A549 (cell line): ENCODE results near the gene MEIOSIN. TPM values are rescaled to one million over a fixed set of nuclear protein-coding genes. Genes with fewer than 3 reads are reported as not detected.
A peak's percentile ranks its signal among the peaks of the same experiment; 100 is the strongest.

ENCODE experiments used
- ATAC-seq, 2 experiments: fragments of 200-7000 bp in 1 of 2; fragments of >200 bp in 1 of 2; cut with Nextera tagmentation in 1 of 2; cut with Tn5 transposase in 1 of 2; 3 replicates each; pipeline versions ENCODE4 v1.8.0 to v1.9.1; 2018 to 2020; ENCODE audit warnings: mild to moderate bottlenecking in 1 of 2, moderate library complexity in 1 of 2
- CTCF ChIA-PET: fragments of 300-600 bp; sonication (Branson Sonifier 250); formaldehyde crosslinking; extraction: SDS; loops from one replicate; lab custom pipeline; 2021; ENCODE audit warnings: antibody characterized with exemption, inconsistent platforms; lab: Yijun Ruan, JAX
- POLR2A ChIA-PET: fragments of 350-600 bp; formaldehyde crosslinking; extraction: SDS; loops from one replicate; lab custom pipeline; 2021; ENCODE audit warnings: antibody characterized with exemption, inconsistent platforms; lab: Yijun Ruan, JAX
- DNase-seq, 2 experiments: peaks; one replicate each; pipeline versions ENCODE4 v3.0.0 to v3.0.0-alpha.2; 2011 to 2016; ENCODE audit warnings: low read depth in 1 of 2, low spot score in 1 of 2
- FAIRE-seq: peaks from 2 replicates; lab custom pipeline; 2011; peaks lifted over from hg19 to GRCh38; lab: Jason Lieb, UNC
- H3K27ac ChIP-seq, 2 experiments: fragments of >200 bp; sonication (Bioruptor Twin); formaldehyde crosslinking; 3 replicates each; pipeline ENCODE4 v1.5.1; 2016 to 2017
- H3K4me1 ChIP-seq: fragments of >200 bp; sonication (Bioruptor Twin); formaldehyde crosslinking; 3 replicates; pipeline ENCODE4 v1.6.1; 2016
- H3K4me2 ChIP-seq: fragments of >200 bp; sonication (Bioruptor Twin); formaldehyde crosslinking; 3 replicates; pipeline ENCODE4 v1.6.1; 2016
- H3K4me3 ChIP-seq: fragments of >200 bp; sonication (Bioruptor Twin); formaldehyde crosslinking; 3 replicates; pipeline ENCODE4 v1.5.1; 2016
- H3K9me3 ChIP-seq: fragments of >200 bp; sonication (Bioruptor Twin); formaldehyde crosslinking; 3 replicates; pipeline ENCODE4 v1.6.1; 2016
- BCL3 ChIP-seq: fragments of >200 bp; sonication (Bioruptor Twin); formaldehyde crosslinking; IDR thresholded peaks from 3 replicates; pipeline ENCODE4 v1.6.1; 2016
- BHLHE40 ChIP-seq: IDR thresholded peaks from 2 replicates; pipeline ENCODE4 v1.6.1; 2012; ENCODE audit warnings: low read depth, low read length, inconsistent platforms
- CBX2 ChIP-seq: fragments of 200-600 bp; sonication (generic); IDR thresholded peaks from 2 replicates; pipeline ENCODE4 v1.6.1; 2016; ENCODE audit warnings: low read depth, mild to moderate bottlenecking, borderline replicate concordance
- CBX8 ChIP-seq: fragments of 200-600 bp; sonication (generic); IDR thresholded peaks from 2 replicates; pipeline ENCODE4 v1.6.1; 2016
- CHD2 ChIP-seq: fragments of 150-350 bp; IDR thresholded peaks from 2 replicates; pipeline ENCODE4 v1.6.1; 2014; ENCODE audit warnings: low read length; ENCODE audit not compliant: partially characterized antibody
- CHD4 ChIP-seq: fragments of 200-600 bp; sonication (generic); IDR thresholded peaks from 2 replicates; pipeline ENCODE4 v1.6.1; 2016; ENCODE audit warnings: antibody characterized with exemption, mild to moderate bottlenecking, borderline replicate concordance
- E2F6 ChIP-seq: IDR thresholded peaks from 2 replicates; pipeline ENCODE4 v1.6.1; 2012; ENCODE audit warnings: low read depth, borderline replicate concordance
- EHF ChIP-seq: fragments of 250-450 bp; sonication (Bioruptor Pico); IDR thresholded peaks from 2 replicates; pipeline ENCODE4 v1.5.0; 2020; ENCODE audit warnings: mild to moderate bottlenecking
- EP300 ChIP-seq, 2 experiments: fragments of >200 bp; sonication (Bioruptor Twin); formaldehyde crosslinking; IDR thresholded peaks; 2 replicates in 1 of 2; 3 replicates in 1 of 2; pipeline ENCODE4 v1.6.1; 2016 to 2017
- ESRRA ChIP-seq: fragments of 150-350 bp; IDR thresholded peaks from 2 replicates; pipeline ENCODE4 v1.6.1; 2014; ENCODE audit warnings: mild to moderate bottlenecking, low read length, borderline replicate concordance
- FOSL2 ChIP-seq, 2 experiments: fragments of 450-650 bp in 1 of 2; fragments of >200 bp in 1 of 2; sonication (Bioruptor Twin) in 1 of 2; formaldehyde crosslinking; IDR thresholded peaks; 2 replicates each; pipeline versions ENCODE4 v1.5.0 to v1.6.1; 2016 to 2020; ENCODE audit warnings: mild to moderate bottlenecking in 1 of 2, moderate library complexity in 1 of 2
- FOXS1 ChIP-seq: fragments of 250-450 bp; sonication (Bioruptor Pico); IDR thresholded peaks from 2 replicates; pipeline ENCODE4 v1.5.0; 2020; ENCODE audit warnings: mild to moderate bottlenecking, moderate library complexity
- GATA3 ChIP-seq: IDR thresholded peaks from 2 replicates; pipeline ENCODE4 v1.6.1; 2012; ENCODE audit warnings: borderline replicate concordance
- HDAC2 ChIP-seq: fragments of 200-600 bp; sonication (generic); IDR thresholded peaks from 2 replicates; pipeline ENCODE4 v1.6.1; 2016
- HES2 ChIP-seq: fragments of >200 bp; sonication (Bioruptor Twin); formaldehyde crosslinking; IDR thresholded peaks from 2 replicates; pipeline ENCODE4 v1.6.1; 2016
- HEYL ChIP-seq: fragments of 250-450 bp; sonication (Bioruptor Pico); IDR thresholded peaks from 2 replicates; pipeline ENCODE4 v1.8.0; 2021; ENCODE audit warnings: mild to moderate bottlenecking, moderate library complexity
- HOXB5 ChIP-seq: fragments of 250-450 bp; sonication (Bioruptor Pico); IDR thresholded peaks from 2 replicates; pipeline ENCODE4 v1.5.0; 2020; ENCODE audit warnings: mild to moderate bottlenecking, moderate library complexity
- KDM1A ChIP-seq: fragments of 200-600 bp; sonication (generic); IDR thresholded peaks from 2 replicates; pipeline ENCODE4 v1.6.1; 2016; ENCODE audit warnings: low read depth, mild to moderate bottlenecking
- KDM5A ChIP-seq: fragments of 200-600 bp; sonication (generic); IDR thresholded peaks from 2 replicates; pipeline ENCODE4 v1.6.1; 2016; ENCODE audit warnings: antibody characterized with exemption, mild to moderate bottlenecking
- MAFK ChIP-seq: fragments of 450-650 bp; IDR thresholded peaks from 2 replicates; pipeline ENCODE4 v1.6.1; 2014; ENCODE audit not compliant: partially characterized antibody
- MAZ ChIP-seq: fragments of 150-350 bp; IDR thresholded peaks from 2 replicates; pipeline ENCODE4 v1.6.1; 2014; ENCODE audit warnings: antibody characterized with exemption, low read depth, low read length, borderline replicate concordance
- NPAS2 ChIP-seq: fragments of 250-450 bp; sonication (Bioruptor Pico); IDR thresholded peaks from 2 replicates; pipeline ENCODE4 v1.8.0; 2022; ENCODE audit warnings: mild to moderate bottlenecking, moderate library complexity, borderline replicate concordance
- POLR2AphosphoS2 ChIP-seq: conservative IDR thresholded peaks from 2 replicates; pipeline ENCODE4 v1.6.1; 2012; ENCODE audit warnings: low read length, improper control_type of control experiment, inconsistent platforms
- RAD21 ChIP-seq, 2 experiments: fragments of >200 bp in 1 of 2; sonication (Bioruptor Twin) in 1 of 2; formaldehyde crosslinking in 1 of 2; IDR thresholded peaks in 1 of 2; conservative IDR thresholded peaks in 1 of 2; 2 replicates in 1 of 2; 3 replicates in 1 of 2; pipeline ENCODE4 v1.6.1; 2012 to 2018; ENCODE audit warnings: inconsistent platforms in 1 of 2
- RARB ChIP-seq: fragments of 250-450 bp; sonication (Bioruptor Pico); IDR thresholded peaks from 2 replicates; pipeline ENCODE4 v1.8.0; 2021; ENCODE audit warnings: mild to moderate bottlenecking, moderate library complexity
- RFX5 ChIP-seq: fragments of 450-650 bp; IDR thresholded peaks from 2 replicates; pipeline ENCODE4 v1.7.1; 2014; ENCODE audit warnings: antibody characterized with exemption, mild to moderate bottlenecking, moderate library complexity
- RNF2 ChIP-seq: fragments of 200-600 bp; sonication (generic); IDR thresholded peaks from 2 replicates; pipeline ENCODE4 v1.6.1; 2016; ENCODE audit warnings: low read depth, mild to moderate bottlenecking, antibody characterized with exemption, moderate library complexity, borderline replicate concordance
- SREBF2 ChIP-seq: fragments of 450-650 bp; IDR thresholded peaks from 2 replicates; pipeline ENCODE4 v1.6.1; 2014; ENCODE audit warnings: mild to moderate bottlenecking, moderate library complexity
- TFCP2L1 ChIP-seq: fragments of 250-450 bp; sonication (Bioruptor Pico); IDR thresholded peaks from 2 replicates; pipeline ENCODE4 v1.5.0; 2021; ENCODE audit warnings: mild to moderate bottlenecking
- TP53 ChIP-seq: fragments of 250-450 bp; sonication (Bioruptor Pico); IDR thresholded peaks from 2 replicates; pipeline ENCODE4 v1.5.0; 2021; ENCODE audit warnings: mild to moderate bottlenecking, moderate library complexity
- ZNF302 ChIP-seq: fragments of 250-450 bp; sonication (Bioruptor Pico); IDR thresholded peaks from 2 replicates; pipeline ENCODE4 v1.9.0; 2021; ENCODE audit warnings: inconsistent platforms, mild to moderate bottlenecking, moderate library complexity
- ZSCAN20 ChIP-seq: fragments of 250-450 bp; sonication (Bioruptor Pico); IDR thresholded peaks from 2 replicates; pipeline ENCODE4 v1.8.0; 2022; ENCODE audit warnings: mild to moderate bottlenecking, moderate library complexity
- WGBS: methylation state at CpG from one replicate; pipeline ENCODE4 v1.1.6; 2017; ENCODE audit errors: missing lambda C conversion rate; 5-methylcytosine and 5-hydroxymethylcytosine counted together
- polyA plus RNA-seq, 4 experiments: library from polyadenylated mRNA; depleted of rRNA in 3 of 4; stranded (reverse); fragments of >200 nt; fragmentation: RNase III in 1 of 4; extraction: RNeasy Plus Mini Kit Qiagen cat#74134 plus additional on column Dnase treatment in 1 of 4; gene quantifications; 2 replicates in 3 of 4; 3 replicates in 1 of 4; pipeline ENCODE4 v1.2.3, GENCODE V29; 2011 to 2017
- TF ChIP-seq, protein P1 (sequence below): IDR thresholded peaks from 2 replicates; pipeline ENCODE4 v1.6.1; 2012
- TF ChIP-seq, protein P2 (sequence below): fragments of 250-450 bp; sonication (Bioruptor Pico); IDR thresholded peaks from 2 replicates; pipeline ENCODE4 v1.5.0; 2020; ENCODE audit warnings: low read depth, mild to moderate bottlenecking, moderate library complexity

Gene MEIOSIN
- polyA plus RNA-seq, 2 of the 4 experiments (the other 2 are of a cell fraction): not detected

DNA sequence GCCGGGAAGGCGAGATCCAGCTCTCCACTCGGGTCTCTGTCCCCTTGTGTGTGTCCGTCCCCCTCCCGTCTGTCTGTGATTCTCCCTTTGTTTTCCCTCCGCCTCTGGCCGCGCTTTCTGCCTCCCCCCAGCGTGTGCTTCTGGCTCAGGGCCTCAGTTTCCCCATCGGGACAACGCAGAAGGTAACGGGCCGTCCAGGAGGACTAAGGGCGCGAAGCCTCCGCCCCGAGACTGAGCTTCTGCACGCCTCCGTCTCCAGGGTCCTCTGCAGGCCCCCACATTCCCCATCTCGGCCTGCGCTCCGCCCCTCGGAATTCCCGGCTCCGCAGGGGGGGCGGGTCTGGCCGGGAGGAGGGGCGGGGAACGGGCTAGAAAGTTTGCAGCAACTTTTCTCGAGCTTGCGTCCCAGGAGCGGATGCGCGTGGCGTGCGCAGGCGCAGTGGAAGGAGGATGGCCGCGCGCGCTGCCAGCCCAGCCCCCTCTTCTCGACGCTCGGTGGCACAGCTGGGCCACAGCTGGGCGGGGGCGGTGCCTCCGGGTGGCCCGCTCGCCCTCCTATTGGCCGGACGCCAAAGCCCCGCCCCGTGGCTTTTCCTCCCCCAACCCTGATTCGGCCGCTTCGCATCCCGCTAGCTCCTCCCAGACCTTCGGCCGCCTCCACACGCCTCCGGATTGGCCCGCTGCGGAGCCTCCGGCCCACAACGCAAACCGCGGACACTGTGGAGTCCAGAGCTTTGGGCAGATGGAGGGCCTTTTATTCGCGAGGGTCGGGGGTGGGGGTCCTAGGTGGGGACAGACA lies 35.9 kb downstream of the MEIOSIN start, which contains the start of gene SIX5 (continued):
- TF ChIP-seq E2F6: 0 out of 2 replicates have a peak, but pooled peaks have one; percentile 69
- TF ChIP-seq GATA3: peak; percentile 71
- no peak for TF ChIP-seq ESRRA
- no peak for TF ChIP-seq FOSL2 (IDR thresholded peaks at IDR 0.05)
- TF ChIP-seq FOSL2 (CRISPR knock-in tag; IDR thresholded peaks at IDR 0.05): 0 out of 2 replicates have a peak, but pooled peaks have one; percentile 16
- peak; percentile 94 for TF ChIP-seq TP53 (CRISPR knock-in tag)
- TF ChIP-seq HEYL (CRISPR knock-in tag): no peak
- TF ChIP-seq RNF2: no peak; the same call in 1 of the 2 replicates
- no peak for TF ChIP-seq KDM1A

DNA sequence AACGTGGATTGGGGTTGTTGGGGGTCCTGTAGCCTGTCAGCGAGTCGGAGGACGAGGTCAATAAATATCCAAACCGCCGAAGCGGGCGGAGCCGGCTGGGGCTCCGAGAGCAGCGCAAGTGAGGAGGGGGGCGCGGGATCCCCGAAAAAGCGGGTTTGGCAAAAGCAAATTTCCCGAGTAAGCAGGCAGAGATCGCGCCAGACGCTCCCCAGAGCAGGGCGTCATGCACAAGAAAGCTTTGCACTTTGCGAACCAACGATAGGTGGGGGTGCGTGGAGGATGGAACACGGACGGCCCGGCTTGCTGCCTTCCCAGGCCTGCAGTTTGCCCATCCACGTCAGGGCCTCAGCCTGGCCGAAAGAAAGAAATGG lies 36.6 kb downstream of the MEIOSIN start:
- peak overlapping the region; percentile 86 for H3K4me2 ChIP-seq
- WGBS: 3% methylated on average over 28 of the region's 28 CpGs
- peak overlapping the region; percentile 71 to 87 for H3K27ac ChIP-seq
- DNase-seq (peak; percentile 41 to 70), FAIRE-seq (no peak), ATAC-seq (peak; percentile 6 to 7; a peak in 4 of 6 replicates)
- peaks cover 18% of the 10 kb centered on the region for H3K4me1 ChIP-seq
- ChIA-PET CTCF (interaction anchor here (0.6 to 74.3 kb wide), 27 partner anchors 14 to 1118 kb away, joined by 3 to 2204 read pairs (median 7); partner anchors contain the start of genes DMPK, DMWD, FBXO46 and FOXA3), POLR2A (interaction anchor here (0.6 to 4.5 kb wide), 24 partner anchors 8 to 183 kb away, joined by 3 to 68 read pairs (median 6); partner anchors contain the start of genes DMPK, DMWD, FBXO46 and IRF2BP1)
- no peaks in the 10 kb centered on the region for H3K9me3 ChIP-seq
- peak overlapping the region; percentile 45 for H3K4me3 ChIP-seq
- TF ChIP-seq CHD4 (no peak), HDAC2 (no peak), ZNF302 (no peak), RARB (CRISPR knock-in tag) (no peak), CBX8 (no peak), MAZ (0 out of 2 replicates have a peak, but pooled peaks have one; percentile 29), SREBF2 (no peak), HOXB5 (CRISPR knock-in tag) (no peak), CBX2 (no peak), POLR2AphosphoS2 (no peak; the same call in 1 of the 2 replicates), TFCP2L1 (CRISPR knock-in tag) (0 out of 2 replicates have a peak, but pooled peaks have one; percentile 52), RFX5 (no peak), BCL3 (peak; percentile 27; the same call in 1 of the 3 replicates), RAD21 (conservative IDR thresholded peaks at IDR 0.05 in 1 of 2, IDR thresholded peaks at IDR 0.05 in 1 of 2) (no peak), FOXS1 (no peak), CHD2 (no peak), KDM5A (peak; percentile 54; the same call in 1 of the 2 replicates), E2F6 (0 out of 2 replicates have a peak, but pooled peaks have one; percentile 9), BHLHE40 (no peak), ZSCAN20 (CRISPR knock-in tag) (no peak), EHF (no peak), FOSL2 (IDR thresholded peaks at IDR 0.05) (no peak), FOSL2 (CRISPR knock-in tag; IDR thresholded peaks at IDR 0.05) (no peak), EP300 (IDR thresholded peaks at IDR 0.05) (no peak), HES2 (no peak), MAFK (no peak), NPAS2 (CRISPR knock-in tag) (no peak)
- TF ChIP-seq, protein P1, sequence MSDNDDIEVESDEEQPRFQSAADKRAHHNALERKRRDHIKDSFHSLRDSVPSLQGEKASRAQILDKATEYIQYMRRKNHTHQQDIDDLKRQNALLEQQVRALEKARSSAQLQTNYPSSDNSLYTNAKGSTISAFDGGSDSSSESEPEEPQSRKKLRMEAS: no peak
- TF ChIP-seq, protein P2, sequence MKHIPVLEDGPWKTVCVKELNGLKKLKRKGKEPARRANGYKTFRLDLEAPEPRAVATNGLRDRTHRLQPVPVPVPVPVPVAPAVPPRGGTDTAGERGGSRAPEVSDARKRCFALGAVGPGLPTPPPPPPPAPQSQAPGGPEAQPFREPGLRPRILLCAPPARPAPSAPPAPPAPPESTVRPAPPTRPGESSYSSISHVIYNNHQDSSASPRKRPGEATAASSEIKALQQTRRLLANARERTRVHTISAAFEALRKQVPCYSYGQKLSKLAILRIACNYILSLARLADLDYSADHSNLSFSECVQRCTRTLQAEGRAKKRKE (CRISPR knock-in tag): no peak
